Measurements from ENCODE around the gene GPD2.

GPD2 gene

GRCh38 chr2:156536534-156536933, 100.4 kb downstream of the GPD2 start:
- no peak for DNase-seq

GRCh38 chr2:156537141-156537540, 101.0 kb downstream of the GPD2 start:
- no peak for DNase-seq

GRCh38 chr2:156538083-156538504, 101.9 kb downstream of the GPD2 start:
- no peak for DNase-seq

- no peak for DNase-seq
Measured at GRCh38 chr2:156539086-156539860, 103.1 kb downstream of the GPD2 start.

- DNase-seq: no peak
Measured at GRCh38 chr2:156540706-156541105, 104.5 kb downstream of the GPD2 start.

GRCh38 chr2:156541229-156541628, 105.0 kb downstream of the GPD2 start:
- no peak for DNase-seq

- DNase-seq: no peak
Measured at GRCh38 chr2:156541706-156542105, 105.5 kb downstream of the GPD2 start.

- DNase-seq: no peak
Measured at GRCh38 chr2:156548413-156548812, 112.2 kb downstream of the GPD2 start.

GRCh38 chr2:156553714-156554442, 117.7 kb downstream of the GPD2 start:
- no peak for DNase-seq

GRCh38 chr2:156561326-156561725, 125.1 kb downstream of the GPD2 start:
- DNase-seq: no peak

GRCh38 chr2:156562124-156562523, 125.9 kb downstream of the GPD2 start:
- peak; percentile 67 for DNase-seq

GRCh38 chr2:156563994-156564753, 128.0 kb downstream of the GPD2 start:
- no peak for DNase-seq

GRCh38 chr2:156565066-156565710, 129.0 kb downstream of the GPD2 start:
- DNase-seq: no peak

GRCh38 chr2:156573710-156574109, 137.5 kb downstream of the GPD2 start:
- DNase-seq: no peak

GRCh38 chr2:156574112-156574511, 137.9 kb downstream of the GPD2 start:
- DNase-seq: no peak

- DNase-seq: no peak
Measured at GRCh38 chr2:156576005-156576404, 139.8 kb downstream of the GPD2 start.

GRCh38 chr2:156580501-156580900, 144.3 kb downstream of the GPD2 start:
- DNase-seq: no peak

GRCh38 chr2:156581280-156581679, 145.1 kb downstream of the GPD2 start:
- DNase-seq: no peak

- DNase-seq: no peak
Measured at GRCh38 chr2:156585457-156585856, 149.3 kb downstream of the GPD2 start.

- DNase-seq: no peak
Measured at GRCh38 chr2:156586621-156587020, 150.4 kb downstream of the GPD2 start.

- no peak for DNase-seq
Measured at GRCh38 chr2:156589381-156590079, 153.4 kb downstream of the GPD2 start.

- no peak for DNase-seq
Measured at GRCh38 chr2:156590085-156590739, 154.0 kb downstream of the GPD2 start.
